C4-2B (cell line): ENCODE data around the gene L1CAM.

Experiments used
- ZFX ChIP-seq: fragments of 450-650 bp; IDR thresholded peaks from 2 replicates; pipeline ENCODE4 v1.6.1; 2017
- TF ChIP-seq, protein P1 (sequence below): fragments of 450-650 bp; conservative IDR thresholded peaks from 2 replicates; pipeline ENCODE4 v1.5.1; 2017; ENCODE audit warnings: mild to moderate bottlenecking

DNA sequence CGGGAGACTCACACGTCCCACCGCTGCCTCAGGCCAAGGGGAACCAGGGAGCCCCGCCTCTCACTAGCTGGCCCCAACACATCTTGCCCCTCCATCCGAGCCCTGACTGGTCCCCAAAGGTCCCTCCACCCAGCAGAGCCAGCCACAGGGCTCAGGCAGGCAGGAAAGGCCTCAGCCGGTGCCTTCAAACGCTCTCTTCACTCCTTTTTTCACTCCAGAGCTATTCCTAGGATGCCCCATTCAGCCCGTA, 41.6 kb upstream of the L1CAM start:
- TF ChIP-seq, protein P1, sequence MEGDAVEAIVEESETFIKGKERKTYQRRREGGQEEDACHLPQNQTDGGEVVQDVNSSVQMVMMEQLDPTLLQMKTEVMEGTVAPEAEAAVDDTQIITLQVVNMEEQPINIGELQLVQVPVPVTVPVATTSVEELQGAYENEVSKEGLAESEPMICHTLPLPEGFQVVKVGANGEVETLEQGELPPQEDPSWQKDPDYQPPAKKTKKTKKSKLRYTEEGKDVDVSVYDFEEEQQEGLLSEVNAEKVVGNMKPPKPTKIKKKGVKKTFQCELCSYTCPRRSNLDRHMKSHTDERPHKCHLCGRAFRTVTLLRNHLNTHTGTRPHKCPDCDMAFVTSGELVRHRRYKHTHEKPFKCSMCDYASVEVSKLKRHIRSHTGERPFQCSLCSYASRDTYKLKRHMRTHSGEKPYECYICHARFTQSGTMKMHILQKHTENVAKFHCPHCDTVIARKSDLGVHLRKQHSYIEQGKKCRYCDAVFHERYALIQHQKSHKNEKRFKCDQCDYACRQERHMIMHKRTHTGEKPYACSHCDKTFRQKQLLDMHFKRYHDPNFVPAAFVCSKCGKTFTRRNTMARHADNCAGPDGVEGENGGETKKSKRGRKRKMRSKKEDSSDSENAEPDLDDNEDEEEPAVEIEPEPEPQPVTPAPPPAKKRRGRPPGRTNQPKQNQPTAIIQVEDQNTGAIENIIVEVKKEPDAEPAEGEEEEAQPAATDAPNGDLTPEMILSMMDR, result no peak
- TF ChIP-seq ZFX, result no peak
